H1 (cell line): ENCODE results near the gene RCAN3. TPM values are rescaled to one million over a fixed set of nuclear protein-coding genes. Genes with fewer than 3 reads are reported as not detected.

Source experiments
- CHD7 ChIP-seq: fragments of 300-600 bp; sonication (generic); IDR thresholded peaks from 2 replicates; pipeline ENCODE4 v1.7.1; 2012; ENCODE audit warnings: low read length, moderate library complexity, mild to moderate bottlenecking, inconsistent platforms; ENCODE audit not compliant: insufficient replicate concordance
- E2F6 ChIP-seq: IDR thresholded peaks from 2 replicates; pipeline ENCODE4 v1.6.1; 2012; ENCODE audit warnings: inconsistent platforms
- FOSL1 ChIP-seq: IDR thresholded peaks from 2 replicates; pipeline ENCODE4 v1.6.1; 2011; ENCODE audit warnings: mild to moderate bottlenecking, low read depth, low read length, moderate library complexity; ENCODE audit not compliant: insufficient read depth
- JUND ChIP-seq: IDR thresholded peaks from 2 replicates; pipeline ENCODE4 v1.6.1; 2011; ENCODE audit warnings: mild to moderate bottlenecking, improper control_type of control experiment, low read length
- POU5F1 ChIP-seq: IDR thresholded peaks from 2 replicates; pipeline ENCODE4 v1.6.1; 2011; ENCODE audit warnings: low read depth, mild to moderate bottlenecking, low read length, moderate library complexity
- SAP30 ChIP-seq: fragments of 300-600 bp; sonication (generic); IDR thresholded peaks from 2 replicates; pipeline ENCODE4 v1.7.1; 2012; ENCODE audit warnings: low read length, moderate library complexity, mild to moderate bottlenecking, inconsistent platforms; ENCODE audit not compliant: insufficient read depth, insufficient replicate concordance
- SIN3A ChIP-seq, 2 experiments: IDR thresholded peaks in 1 of 2; conservative IDR thresholded peaks in 1 of 2; 2 replicates each; pipeline ENCODE4 v1.6.1; 2011 to 2012; ENCODE audit warnings: low read length in 2 of 2, improper control_type of control experiment in 1 of 2, low read depth in 1 of 2, mild to moderate bottlenecking in 1 of 2
- TAF1 ChIP-seq: IDR thresholded peaks from 2 replicates; pipeline ENCODE4 v1.6.1; 2011; ENCODE audit warnings: mild to moderate bottlenecking, low read depth, low read length
- polyA plus RNA-seq, 7 experiments: library from polyadenylated mRNA; depleted of rRNA in 3 of 7; stranded (reverse) in 5 of 7; unstranded in 2 of 7; fragments of >200 nt in 5 of 7; fragments of 200-250 nt in 2 of 7; gene quantifications; 1 replicate in 5 of 7; 2 replicates in 1 of 7; 4 replicates in 1 of 7; pipeline versions ENCODE4 v1.2.1 to v1.2.3, GENCODE V29; 2011 to 2013; ENCODE audit warnings: missing spikeins in 2 of 7, mixed read lengths in 2 of 7
- total RNA-seq: library from RNA; stranded (reverse); fragmentation: NEBNext Ultra II Directional; extraction: Animal tissue kit (Norgen Biotek cat#: 25700); gene quantifications from 2 replicates; pipeline ENCODE4 v1.2.1, GENCODE V29; 2021

Gene RCAN3
- total and polyA plus RNA-seq, 2 of the 8 experiments (the other 6 are each of a cell fraction or from before 2014, with no cell fraction given), result 5.6 to 16.6 TPM

- TF ChIP-seq CHD7 (no peak), POU5F1 (no peak), JUND (no peak), TAF1 (no peak), FOSL1 (no peak), SAP30 (no peak), E2F6 (no peak), SIN3A (conservative IDR thresholded peaks at IDR 0.05 in 1 of 2, IDR thresholded peaks at IDR 0.05 in 1 of 2; ENCODE audit: low read depth in 1 of 2, low read length in 2 of 2) (no peak)
Observed at GRCh38 chr1:24459551-24460266, 42.9 kb upstream of the RCAN3 start (continued).
